GM12878 (cell line): ENCODE data around the gene IFNA1. TPM values are rescaled to one million over a fixed set of nuclear protein-coding genes. Genes with fewer than 3 reads are reported as not detected.

Experiments
- ATAC-seq: fragments of 200-7000 bp; cut with Tn5 transposase; 3 replicates; pipeline ENCODE4 v1.9.1; 2020; ENCODE audit warnings: mild to moderate bottlenecking, moderate library complexity
- BruUV-seq: library from RNA; stranded (reverse); fragments of 400-500 nt; replicated peaks from 2 replicates; lab custom pipeline; 2021; lab: Mats Ljungman, UMichigan
- CTCF ChIA-PET: fragments of 300-600 bp; sonication (Branson Sonifier 250); formaldehyde crosslinking; extraction: SDS; loops from one replicate; lab custom pipeline; 2021; ENCODE audit warnings: inconsistent platforms; lab: Yijun Ruan, JAX
- POLR2A ChIA-PET: fragments of 350-600 bp; formaldehyde crosslinking; extraction: SDS; loops from one replicate; lab custom pipeline; 2021; ENCODE audit warnings: inconsistent platforms; lab: Charles Lee
- RAD21 ChIA-PET: fragments of 300-600 bp; sonication (Branson Sonifier 250); formaldehyde crosslinking; loops from one replicate; lab custom pipeline; 2023; ENCODE audit warnings: antibody characterized with exemption; ENCODE audit not compliant: unreplicated experiment; lab: Charles Lee
- SMC1A ChIA-PET: fragments of 300-600 bp; sonication (Branson Sonifier 250); formaldehyde crosslinking; loops from one replicate; lab custom pipeline; 2023; ENCODE audit not compliant: unreplicated experiment, uncharacterized antibody; lab: Charles Lee
- DNase-seq: peaks from one replicate; pipeline ENCODE4 v3.0.0-alpha.2; 2011; ENCODE audit warnings: low read depth, low spot score
- FAIRE-seq: peaks from 3 replicates; lab custom pipeline; 2011; peaks lifted over from hg19 to GRCh38; lab: Jason Lieb, UNC
- H2AFZ ChIP-seq: 2 replicates; pipeline ENCODE4 v1.6.0; 2011; ENCODE audit warnings: low read depth, low read length, control low read depth; ENCODE audit not compliant: control insufficient read depth
- H3K27ac ChIP-seq: 2 replicates; pipeline ENCODE4 v1.5.1; 2011; ENCODE audit warnings: control low read depth; ENCODE audit not compliant: control insufficient read depth, insufficient read depth
- H3K27me3 ChIP-seq, 2 experiments: replicated peaks in 1 of 2; 2 replicates each; pipeline versions ENCODE4 v1.6.0 to v1.6.1; 2011; ENCODE audit warnings: low read length in 1 of 2; ENCODE audit not compliant: control insufficient read depth in 2 of 2, insufficient read depth in 2 of 2
- H3K36me3 ChIP-seq, 2 experiments: 2 replicates each; pipeline ENCODE4 v1.5.1; 2011; ENCODE audit warnings: low read length in 1 of 2; ENCODE audit not compliant: control insufficient read depth in 2 of 2, insufficient read depth in 2 of 2
- H3K4me1 ChIP-seq: 2 replicates; pipeline ENCODE4 v1.6.1; 2011; ENCODE audit warnings: mild to moderate bottlenecking, low read length, moderate library complexity, mixed read lengths; ENCODE audit not compliant: control insufficient read depth, insufficient read depth
- H3K4me2 ChIP-seq: 2 replicates; pipeline ENCODE4 v1.6.0; 2011; ENCODE audit warnings: control low read depth; ENCODE audit not compliant: control insufficient read depth, insufficient read depth
- H3K4me3 ChIP-seq: fragments of 200-600 bp; sonication (generic); 2 replicates; pipeline ENCODE4 v1.5.1; 2016
- H3K79me2 ChIP-seq: 2 replicates; pipeline ENCODE4 v1.6.0; 2011; ENCODE audit warnings: low read length; ENCODE audit not compliant: control insufficient read depth, insufficient read depth
- H3K9ac ChIP-seq: 2 replicates; pipeline ENCODE4 v1.8.0; 2011; ENCODE audit warnings: low read length, control low read depth, mixed read lengths; ENCODE audit not compliant: control insufficient read depth, insufficient read depth
- H3K9me3 ChIP-seq: replicated peaks from 3 replicates; pipeline ENCODE4 v1.5.1; 2011; ENCODE audit warnings: mild to moderate bottlenecking, low read length; ENCODE audit not compliant: control insufficient read depth, insufficient read depth
- H4K20me1 ChIP-seq: 2 replicates; pipeline ENCODE4 v1.6.0; 2011; ENCODE audit not compliant: control insufficient read depth, insufficient read depth
- CBX3 ChIP-seq: fragments of 200-600 bp; sonication (generic); IDR thresholded peaks from 2 replicates; pipeline ENCODE4 v1.6.1; 2016; ENCODE audit warnings: low read depth, borderline replicate concordance
- CHD4 ChIP-seq: fragments of 200-600 bp; sonication (generic); IDR thresholded peaks from 2 replicates; pipeline ENCODE4 v1.6.1; 2016; ENCODE audit warnings: mild to moderate bottlenecking
- CREB1 ChIP-seq: IDR thresholded peaks from 2 replicates; pipeline ENCODE4 v1.6.1; 2012; ENCODE audit warnings: low read depth, mild to moderate bottlenecking, inconsistent platforms
- ELK1 ChIP-seq: IDR thresholded peaks from 2 replicates; pipeline ENCODE4 v1.6.1; 2012; ENCODE audit warnings: low read depth, low read length, improper control_type of control experiment
- ETV6 ChIP-seq, 2 experiments: fragments of 450-650 bp in 1 of 2; IDR thresholded peaks in 1 of 2; conservative IDR thresholded peaks in 1 of 2; 2 replicates each; pipeline ENCODE4 v1.6.1; 2014; ENCODE audit warnings: antibody characterized with exemption in 1 of 2, borderline replicate concordance in 1 of 2, low read depth in 1 of 2, mild to moderate bottlenecking in 1 of 2, moderate library complexity in 1 of 2
- FOS ChIP-seq: IDR thresholded peaks from 3 replicates; pipeline ENCODE4 v1.6.1; 2011; ENCODE audit warnings: borderline replicate concordance; ENCODE audit not compliant: insufficient read length; ENCODE audit errors: extremely low read depth
- FOXM1 ChIP-seq: IDR thresholded peaks from 2 replicates; pipeline ENCODE4 v1.6.1; 2012; ENCODE audit warnings: low read depth, mild to moderate bottlenecking, inconsistent platforms, low read length, moderate library complexity
- HDAC2 ChIP-seq: fragments of 200-600 bp; sonication (generic); IDR thresholded peaks from 2 replicates; pipeline ENCODE4 v1.6.1; 2017
- KAT2A ChIP-seq: conservative IDR thresholded peaks from 2 replicates; pipeline ENCODE4 v1.6.1; 2011; ENCODE audit warnings: low read depth, low read length; ENCODE audit not compliant: control insufficient read depth
- NR2C1 ChIP-seq: fragments of 450-650 bp; IDR thresholded peaks from 2 replicates; pipeline ENCODE4 v1.6.1; 2017; ENCODE audit warnings: antibody characterized with exemption, mild to moderate bottlenecking, moderate library complexity
- RB1 ChIP-seq: fragments of 450-650 bp; formaldehyde crosslinking; IDR thresholded peaks from 2 replicates; pipeline ENCODE4 v1.6.1; 2017; ENCODE audit warnings: mild to moderate bottlenecking, borderline replicate concordance
- RBBP5 ChIP-seq: fragments of 200-600 bp; sonication (generic); conservative IDR thresholded peaks from 2 replicates; pipeline ENCODE4 v1.6.1; 2016
- RELB ChIP-seq: fragments of 450-650 bp; IDR thresholded peaks from 2 replicates; pipeline ENCODE4 v1.6.1; 2017; ENCODE audit warnings: low read depth, mild to moderate bottlenecking, moderate library complexity
- SIX5 ChIP-seq: IDR thresholded peaks from 2 replicates; pipeline ENCODE4 v1.6.1; 2011; ENCODE audit warnings: mild to moderate bottlenecking, low read depth, low read length, moderate library complexity; ENCODE audit not compliant: severe bottlenecking
- SMAD5 ChIP-seq: IDR thresholded peaks from 2 replicates; pipeline ENCODE4 v1.6.1; 2016; ENCODE audit warnings: antibody characterized with exemption, low read depth
- SMC3 ChIP-seq: IDR thresholded peaks from 2 replicates; pipeline ENCODE4 v1.6.1; 2011; ENCODE audit warnings: low read length, improper control_type of control experiment, borderline replicate concordance
- STAT3 ChIP-seq: IDR thresholded peaks from 2 replicates; pipeline ENCODE4 v1.6.1; 2011; ENCODE audit warnings: low read depth, low read length, improper control_type of control experiment
- TAF1 ChIP-seq: IDR thresholded peaks from 2 replicates; pipeline ENCODE4 v1.6.1; 2011; ENCODE audit warnings: mild to moderate bottlenecking, low read depth, low read length, borderline replicate concordance
- TARDBP ChIP-seq: IDR thresholded peaks from 2 replicates; pipeline ENCODE4 v1.6.1; 2016; ENCODE audit warnings: borderline replicate concordance
- WGBS: methylation state at CpG from one replicate; pipeline ENCODE4 v1.1.6; 2016; ENCODE audit warnings: low lambda C conversion rate; ENCODE audit not compliant: insufficient replicate concordance, insufficient coverage; ENCODE audit errors: missing lambda C conversion rate; 5-methylcytosine and 5-hydroxymethylcytosine counted together
- in situ Hi-C: fragments of 300-500 bp; cut with MboI; formaldehyde crosslinking; loops from 9 replicates; pipeline ENCODE4 v1.14.3; 2018; ENCODE audit warnings: mixed read lengths
- intact Hi-C: fragments of 100-400 bp; cut with micrococcal nuclease; formaldehyde crosslinking; loops from one replicate; pipeline ENCODE4 v1.14.2; 2022; ENCODE audit not compliant: unreplicated experiment
- polyA plus RNA-seq, 11 experiments: library from polyadenylated mRNA; depleted of rRNA in 4 of 11; unstranded in 6 of 11; stranded (reverse) in 5 of 11; fragments of >200 nt; fragmentation: Nextera tagmentation in 4 of 11; fragmentation: Illumina TruSeq in 1 of 11; extraction: Ambion mirVana in 4 of 11; extraction: Trizol in 1 of 11; gene quantifications; 1 replicate in 1 of 11; 2 replicates in 10 of 11; pipeline versions ENCODE4 v1.2.1 to v1.2.3, GENCODE V29; 2011 to 2016; ENCODE audit warnings: inconsistent platforms in 2 of 11, missing spikeins in 2 of 11, low read depth in 1 of 11
- total RNA-seq, 4 experiments: library from RNA; depleted of rRNA in 3 of 4; stranded (reverse); fragments of >200 nt in 3 of 4; fragmentation: Illumina TruSeq in 1 of 4; extraction: Trizol in 1 of 4; gene quantifications; 2 replicates each; pipeline versions ENCODE4 v1.2.1 to v1.2.3, GENCODE V29; 2013 to 2021
- TF ChIP-seq, protein P1 (sequence below): fragments of 450-650 bp; IDR thresholded peaks from 2 replicates; pipeline ENCODE4 v1.6.1; 2018; ENCODE audit warnings: mild to moderate bottlenecking, low read depth, moderate library complexity; ENCODE audit not compliant: partially characterized antibody

IFNA1 gene
- total and polyA plus RNA-seq, 10 of the 15 experiments (the other 5 are each of a cell fraction or from before 2014, with no cell fraction given), result not detected

GRCh38 chr9:21465138-21465537 is 24.9 kb downstream of the IFNA1 start:
- FAIRE-seq (no peak), DNase-seq (no peak), ATAC-seq (no peak)
- no peaks in the 10 kb centered on the region for H3K27me3 ChIP-seq
- 35% methylated on average over 5 of the region's 5 CpGs for WGBS
- H3K79me2 ChIP-seq, result no peaks in the 10 kb centered on the region
- in situ Hi-C loops (loop anchor here (5.0 kb wide), 1 partner anchor 327 kb away; no protein-coding TSS in a partner anchor), intact Hi-C loops (no loop called here)
- H3K36me3 ChIP-seq, result no peaks in the 10 kb centered on the region
- POLR2A ChIA-PET, result no interaction called here
- no peak overlapping the region for H3K4me3 ChIP-seq
- TF ChIP-seq NR2C1 (no peak), TARDBP (no peak), SMC3 (no peak), HDAC2 (no peak), RELB (no peak), ETV6 (conservative IDR thresholded peaks at IDR 0.05 in 1 of 2, IDR thresholded peaks at IDR 0.05 in 1 of 2; ENCODE audit: borderline replicate concordance in 1 of 2, low read depth in 1 of 2) (no peak), CREB1 (no peak), KAT2A (no peak), SIX5 (no peak), CHD4 (no peak), FOS (no peak), RBBP5 (no peak), ELK1 (no peak), FOXM1 (no peak), STAT3 (no peak), CBX3 (no peak), TAF1 (no peak), SMAD5 (no peak), RB1 (no peak)
- TF ChIP-seq, protein P1, sequence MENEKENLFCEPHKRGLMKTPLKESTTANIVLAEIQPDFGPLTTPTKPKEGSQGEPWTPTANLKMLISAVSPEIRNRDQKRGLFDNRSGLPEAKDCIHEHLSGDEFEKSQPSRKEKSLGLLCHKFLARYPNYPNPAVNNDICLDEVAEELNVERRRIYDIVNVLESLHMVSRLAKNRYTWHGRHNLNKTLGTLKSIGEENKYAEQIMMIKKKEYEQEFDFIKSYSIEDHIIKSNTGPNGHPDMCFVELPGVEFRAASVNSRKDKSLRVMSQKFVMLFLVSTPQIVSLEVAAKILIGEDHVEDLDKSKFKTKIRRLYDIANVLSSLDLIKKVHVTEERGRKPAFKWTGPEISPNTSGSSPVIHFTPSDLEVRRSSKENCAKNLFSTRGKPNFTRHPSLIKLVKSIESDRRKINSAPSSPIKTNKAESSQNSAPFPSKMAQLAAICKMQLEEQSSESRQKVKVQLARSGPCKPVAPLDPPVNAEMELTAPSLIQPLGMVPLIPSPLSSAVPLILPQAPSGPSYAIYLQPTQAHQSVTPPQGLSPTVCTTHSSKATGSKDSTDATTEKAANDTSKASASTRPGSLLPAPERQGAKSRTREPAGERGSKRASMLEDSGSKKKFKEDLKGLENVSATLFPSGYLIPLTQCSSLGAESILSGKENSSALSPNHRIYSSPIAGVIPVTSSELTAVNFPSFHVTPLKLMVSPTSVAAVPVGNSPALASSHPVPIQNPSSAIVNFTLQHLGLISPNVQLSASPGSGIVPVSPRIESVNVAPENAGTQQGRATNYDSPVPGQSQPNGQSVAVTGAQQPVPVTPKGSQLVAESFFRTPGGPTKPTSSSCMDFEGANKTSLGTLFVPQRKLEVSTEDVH, result no peak
- no peak overlapping the region for H3K9ac ChIP-seq
- no peaks in the 10 kb centered on the region for H3K4me1 ChIP-seq
- RAD21 ChIA-PET, result interaction anchor here (1.2 to 1.3 kb wide), 2 partner anchors 32 to 244 kb away, joined by 4 read pairs; no protein-coding TSS in a partner anchor
- no peak overlapping the region for H2AFZ ChIP-seq
- H3K27ac ChIP-seq, result no peak overlapping the region
- CTCF ChIA-PET, result interaction anchor here (0.7 to 3.3 kb wide), 13 partner anchors 8 to 336 kb away, joined by 3 to 19 read pairs (median 4); no protein-coding TSS in a partner anchor
- no peak overlapping the region for H3K4me2 ChIP-seq
- SMC1A ChIA-PET, result interaction anchor here (1.0 to 2.4 kb wide), 2 partner anchors 139 to 322 kb away, joined by 3 to 12 read pairs; no protein-coding TSS in a partner anchor
- no peaks in the 10 kb centered on the region for H4K20me1 ChIP-seq
- BruUV-seq, result no TSS peak
- H3K9me3 ChIP-seq, result no peaks in the 10 kb centered on the region; the same call in 2 of the 3 replicates
